Astrocyte (in vitro differentiated cells and primary cell): ENCODE data around the gene ZSCAN10. TPM values are rescaled to one million over a fixed set of nuclear protein-coding genes. Genes with fewer than 3 reads are reported as not detected.
A peak's percentile ranks its signal among the peaks of the same experiment; 100 is the strongest.

Source experiments
- DNase-seq: peaks from one replicate; pipeline ENCODE4 v3.0.0-alpha.2; 2010; ENCODE audit warnings: low read depth
- FAIRE-seq: peaks from 2 replicates; lab custom pipeline; 2011; peaks lifted over from hg19 to GRCh38; lab: Jason Lieb, UNC
- H2AFZ ChIP-seq: 2 replicates; pipeline ENCODE4 v1.6.0; 2012; ENCODE audit warnings: low read depth, low read length, inconsistent platforms
- H3K27ac ChIP-seq: 2 replicates; pipeline ENCODE4 v1.5.1; 2011; ENCODE audit warnings: low read depth, low read length, inconsistent platforms
- H3K27me3 ChIP-seq: 2 replicates; pipeline ENCODE4 v1.6.0; 2011; ENCODE audit warnings: low read length, inconsistent platforms; ENCODE audit not compliant: insufficient read depth
- H3K36me3 ChIP-seq: 2 replicates; pipeline ENCODE4 v1.5.1; 2011; ENCODE audit warnings: low read length, inconsistent platforms; ENCODE audit not compliant: insufficient read depth
- H3K4me1 ChIP-seq: 2 replicates; pipeline ENCODE4 v1.5.1; 2011; ENCODE audit warnings: low read length, inconsistent platforms; ENCODE audit not compliant: insufficient read depth
- H3K4me2 ChIP-seq: 2 replicates; pipeline ENCODE4 v1.6.0; 2012; ENCODE audit warnings: low read length, inconsistent platforms
- H3K4me3 ChIP-seq: 2 replicates; pipeline ENCODE4 v1.5.1; 2011; ENCODE audit warnings: low read depth, mild to moderate bottlenecking, low read length, inconsistent platforms; ENCODE audit not compliant: insufficient read depth
- H3K79me2 ChIP-seq: 2 replicates; pipeline ENCODE4 v1.6.0; 2012; ENCODE audit warnings: mild to moderate bottlenecking, low read length, inconsistent platforms; ENCODE audit not compliant: insufficient read depth
- H3K9ac ChIP-seq: 2 replicates; pipeline ENCODE4 v1.6.0; 2012; ENCODE audit warnings: mild to moderate bottlenecking, low read length, inconsistent platforms
- H3K9me3 ChIP-seq: 2 replicates; pipeline ENCODE4 v1.5.1; 2012; ENCODE audit warnings: low read depth, mild to moderate bottlenecking, low read length, inconsistent platforms; ENCODE audit not compliant: insufficient read depth
- H4K20me1 ChIP-seq: 2 replicates; pipeline ENCODE4 v1.6.0; 2012; ENCODE audit warnings: low read length, inconsistent platforms; ENCODE audit not compliant: insufficient read depth
- H3K27ac Mint-ChIP-seq: one replicate; pipeline ENCODE4 v1.8.0; 2021; ENCODE audit warnings: mild to moderate bottlenecking, mixed read lengths; ENCODE audit not compliant: unreplicated experiment
- H3K27me3 Mint-ChIP-seq: one replicate; pipeline ENCODE4 v1.8.0; 2021; ENCODE audit warnings: low read depth, mixed read lengths; ENCODE audit not compliant: unreplicated experiment
- H3K36me3 Mint-ChIP-seq: one replicate; pipeline ENCODE4 v1.8.0; 2021; ENCODE audit warnings: low read depth, mixed read lengths; ENCODE audit not compliant: unreplicated experiment
- H3K4me1 Mint-ChIP-seq: one replicate; pipeline ENCODE4 v1.8.0; 2021; ENCODE audit warnings: low read depth, mixed read lengths; ENCODE audit not compliant: unreplicated experiment
- H3K4me3 Mint-ChIP-seq: one replicate; pipeline ENCODE4 v1.8.0; 2021; ENCODE audit warnings: mild to moderate bottlenecking, moderate library complexity, mixed read lengths; ENCODE audit not compliant: unreplicated experiment
- H3K9me3 Mint-ChIP-seq: one replicate; pipeline ENCODE4 v1.8.0; 2021; ENCODE audit warnings: mild to moderate bottlenecking, mixed read lengths; ENCODE audit not compliant: unreplicated experiment
- EZH2 ChIP-seq: IDR thresholded peaks from 2 replicates; pipeline ENCODE4 v1.6.1; 2012; ENCODE audit warnings: mild to moderate bottlenecking, low read length, inconsistent platforms; ENCODE audit not compliant: insufficient read depth
- total RNA-seq: library from RNA; stranded (reverse); gene quantifications from 2 replicates; pipeline ENCODE4 v1.2.1, GENCODE V29; 2021
- TF ChIP-seq, protein P1 (sequence below): IDR thresholded peaks from 2 replicates; pipeline ENCODE4 v1.5.1; 2011; ENCODE audit warnings: low read depth, mild to moderate bottlenecking, inconsistent platforms, low read length, moderate library complexity; ENCODE audit not compliant: insufficient read depth

The ZSCAN10 gene
- total RNA-seq, 1 donor from 2014 or later = 0.25 TPM

DNA sequence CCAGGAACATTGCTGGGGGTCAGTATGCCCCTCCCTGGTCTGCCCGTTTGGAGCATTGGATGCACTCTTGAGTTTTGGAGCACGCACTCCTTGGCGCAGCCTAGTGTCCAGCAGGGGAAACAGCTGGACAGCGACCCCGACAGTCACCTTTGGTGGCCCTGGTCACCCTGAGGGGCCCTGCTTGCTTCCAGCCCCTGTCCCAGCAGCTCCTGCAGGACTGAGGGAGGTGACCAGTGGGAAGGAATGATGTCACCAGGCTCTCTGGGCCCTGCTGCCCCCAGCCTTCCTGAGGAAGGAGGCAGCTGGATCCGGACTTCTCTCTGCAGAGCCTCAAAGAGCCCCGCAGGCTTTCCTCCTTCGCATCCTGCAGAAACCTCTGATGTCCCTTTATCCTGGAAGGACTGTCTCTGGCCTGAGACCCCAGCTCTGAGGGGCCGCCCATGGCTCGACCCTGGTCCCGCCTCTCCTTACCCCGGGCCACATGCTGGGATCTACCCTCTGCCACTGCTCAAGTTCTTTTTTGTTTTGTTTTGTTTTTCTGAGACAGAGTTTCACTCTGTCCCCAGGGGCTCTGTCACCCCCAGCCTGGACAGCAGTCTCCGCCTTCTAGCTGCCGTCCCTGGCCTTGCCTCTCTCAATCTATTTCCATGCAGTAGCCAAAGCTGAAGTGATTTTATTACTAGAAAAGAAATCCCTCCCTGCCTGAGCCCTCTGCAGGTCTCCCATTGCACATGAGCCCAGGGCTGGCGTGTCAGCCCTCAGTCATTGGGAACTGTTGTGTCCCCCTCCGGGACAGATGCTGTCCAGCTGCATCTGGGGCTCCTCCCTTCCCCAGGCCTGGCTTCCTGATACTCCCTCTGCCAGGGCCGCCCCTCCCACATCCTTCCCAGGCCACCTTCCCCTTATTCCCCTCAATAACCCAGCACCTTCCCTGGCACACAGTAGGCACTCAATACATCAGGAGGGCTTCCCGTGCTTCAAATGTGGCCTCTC, 11.6 kb downstream of the ZSCAN10 start:
- FAIRE-seq (no peak), DNase-seq (no peak)
- H3K4me2 ChIP-seq = no peak overlapping the region
- no peak overlapping the region for H2AFZ ChIP-seq
- Mint-ChIP-seq H3K36me3 (no peaks in the 10 kb centered on the region), H3K9me3 (peaks cover 2% of the 10 kb centered on the region), H3K27me3 (peaks cover 19% of the 10 kb centered on the region), H3K4me3 (peak overlapping the region; percentile 28), H3K4me1 (peaks cover 8% of the 10 kb centered on the region), H3K27ac (no peak overlapping the region)
- TF ChIP-seq EZH2 = no peak
- TF ChIP-seq, protein P1, sequence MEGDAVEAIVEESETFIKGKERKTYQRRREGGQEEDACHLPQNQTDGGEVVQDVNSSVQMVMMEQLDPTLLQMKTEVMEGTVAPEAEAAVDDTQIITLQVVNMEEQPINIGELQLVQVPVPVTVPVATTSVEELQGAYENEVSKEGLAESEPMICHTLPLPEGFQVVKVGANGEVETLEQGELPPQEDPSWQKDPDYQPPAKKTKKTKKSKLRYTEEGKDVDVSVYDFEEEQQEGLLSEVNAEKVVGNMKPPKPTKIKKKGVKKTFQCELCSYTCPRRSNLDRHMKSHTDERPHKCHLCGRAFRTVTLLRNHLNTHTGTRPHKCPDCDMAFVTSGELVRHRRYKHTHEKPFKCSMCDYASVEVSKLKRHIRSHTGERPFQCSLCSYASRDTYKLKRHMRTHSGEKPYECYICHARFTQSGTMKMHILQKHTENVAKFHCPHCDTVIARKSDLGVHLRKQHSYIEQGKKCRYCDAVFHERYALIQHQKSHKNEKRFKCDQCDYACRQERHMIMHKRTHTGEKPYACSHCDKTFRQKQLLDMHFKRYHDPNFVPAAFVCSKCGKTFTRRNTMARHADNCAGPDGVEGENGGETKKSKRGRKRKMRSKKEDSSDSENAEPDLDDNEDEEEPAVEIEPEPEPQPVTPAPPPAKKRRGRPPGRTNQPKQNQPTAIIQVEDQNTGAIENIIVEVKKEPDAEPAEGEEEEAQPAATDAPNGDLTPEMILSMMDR = no peak
- no peak overlapping the region for H3K27ac ChIP-seq
- H3K4me1 ChIP-seq = no peaks in the 10 kb centered on the region
- H3K36me3 ChIP-seq = no peaks in the 10 kb centered on the region
- no peaks in the 10 kb centered on the region for H4K20me1 ChIP-seq
- no peak overlapping the region for H3K9ac ChIP-seq
- peaks cover 2% of the 10 kb centered on the region for H3K27me3 ChIP-seq
- no peaks in the 10 kb centered on the region for H3K9me3 ChIP-seq
- H3K4me3 ChIP-seq = no peak overlapping the region
- H3K79me2 ChIP-seq = no peaks in the 10 kb centered on the region

DNA sequence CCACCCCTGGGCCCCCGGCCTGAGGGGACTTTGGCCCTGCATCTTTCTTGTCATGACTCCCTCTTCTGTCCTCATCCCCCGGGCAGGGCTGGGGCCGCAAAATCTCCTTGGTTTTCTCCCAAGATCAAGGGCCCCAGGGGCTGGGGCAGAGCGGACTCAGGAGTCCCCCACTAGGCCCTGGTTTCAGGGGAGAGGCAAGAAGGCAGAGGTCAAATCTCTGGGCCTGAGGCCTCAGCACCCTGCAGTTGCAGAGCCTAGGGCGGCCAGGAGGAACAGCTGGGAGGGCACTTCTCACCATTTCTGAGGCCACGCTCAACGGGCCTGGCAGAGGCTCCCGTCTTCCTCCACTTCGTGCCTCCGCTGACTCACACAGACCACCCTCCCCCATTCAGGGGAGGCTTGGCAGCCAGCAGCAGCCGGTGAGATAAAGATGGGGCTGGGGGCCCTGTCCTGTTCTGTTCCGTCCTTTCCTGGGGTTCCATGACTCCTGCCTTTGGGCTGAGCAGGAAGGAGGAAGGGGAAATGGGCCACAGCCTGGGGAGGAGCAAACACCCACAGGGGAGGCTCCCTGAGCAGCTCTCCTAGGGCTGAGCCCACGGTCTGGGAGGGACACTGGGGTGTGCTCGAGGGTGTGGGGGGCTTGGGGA, 12.4 kb downstream of the ZSCAN10 start:
- no peaks in the 10 kb centered on the region for H4K20me1 ChIP-seq
- Mint-ChIP-seq H3K27me3 (peaks cover 15% of the 10 kb centered on the region), H3K9me3 (peaks cover 2% of the 10 kb centered on the region), H3K4me3 (no peak overlapping the region), H3K27ac (no peak overlapping the region), H3K4me1 (peaks cover 8% of the 10 kb centered on the region), H3K36me3 (no peaks in the 10 kb centered on the region)
- peaks cover 2% of the 10 kb centered on the region for H3K27me3 ChIP-seq
- no peak overlapping the region for H2AFZ ChIP-seq
- no peaks in the 10 kb centered on the region for H3K36me3 ChIP-seq
- H3K4me3 ChIP-seq = no peak overlapping the region
- FAIRE-seq = no peak
- no peak for DNase-seq
- no peaks in the 10 kb centered on the region for H3K4me1 ChIP-seq
- TF ChIP-seq, protein P1 = no peak
- TF ChIP-seq EZH2 = no peak
- H3K9me3 ChIP-seq = no peaks in the 10 kb centered on the region
- no peak overlapping the region for H3K27ac ChIP-seq
- no peak overlapping the region for H3K4me2 ChIP-seq
- no peak overlapping the region for H3K9ac ChIP-seq
- H3K79me2 ChIP-seq = no peaks in the 10 kb centered on the region
